HG03060 (cell line): ENCODE results near the gene CWH43.
"Not testable (repeated sequence)": the region's sequence is repeated elsewhere in the genome, so short reads cannot be mapped to it uniquely, and the experiment has no call there.

Experiments used
- ATAC-seq: cut with Tn5 transposase; IDR thresholded peaks from one replicate; pipeline ENCODE4 v1.9.1; 2021; ENCODE audit warnings: low read depth, moderate number of reproducible peaks; ENCODE audit not compliant: unreplicated experiment

CWH43 gene

DNA sequence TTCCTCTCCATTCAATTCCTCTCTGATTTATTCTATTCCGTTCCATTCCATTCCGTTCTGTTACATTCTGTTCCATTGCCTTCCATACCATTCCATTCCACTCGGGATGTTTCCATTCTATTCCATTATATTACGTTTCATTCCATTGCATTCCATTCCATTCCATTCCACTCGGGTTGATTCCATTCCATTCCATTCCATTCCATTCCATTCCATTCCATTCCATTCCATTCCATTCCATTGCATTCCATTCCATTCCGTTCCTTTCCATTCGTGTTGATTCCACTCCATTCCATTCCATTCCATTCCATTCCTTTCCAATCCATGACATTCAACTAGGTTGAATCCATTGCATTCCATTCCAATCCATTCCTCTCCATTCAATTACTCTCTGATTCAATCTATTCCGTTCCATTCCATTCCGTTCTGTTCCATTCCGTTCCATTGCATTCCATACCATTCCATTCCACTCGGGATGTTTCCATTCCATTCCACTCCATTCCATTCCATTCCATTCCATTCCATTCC, 106.6 kb downstream of the CWH43 start:
- not testable (repeated sequence) for ATAC-seq

DNA sequence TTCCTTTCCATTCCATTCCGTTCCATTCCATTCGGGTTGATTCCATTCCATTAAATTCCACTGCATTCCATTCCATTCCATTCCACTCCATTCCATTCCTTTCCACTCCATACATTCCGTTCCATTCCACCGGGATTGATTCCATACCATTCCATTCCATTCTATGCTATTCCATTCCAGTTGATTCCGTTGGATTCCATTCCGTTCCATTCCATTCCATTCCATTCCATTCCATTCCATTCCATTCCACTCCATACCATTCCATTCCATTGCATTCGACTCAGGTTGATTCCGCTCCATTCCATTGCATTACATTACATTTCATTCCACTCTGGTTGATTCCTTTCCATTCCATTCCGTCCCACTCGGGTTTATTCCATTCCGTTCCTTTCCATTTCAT, 110.1 kb downstream of the CWH43 start:
- ATAC-seq: not testable (repeated sequence)

DNA sequence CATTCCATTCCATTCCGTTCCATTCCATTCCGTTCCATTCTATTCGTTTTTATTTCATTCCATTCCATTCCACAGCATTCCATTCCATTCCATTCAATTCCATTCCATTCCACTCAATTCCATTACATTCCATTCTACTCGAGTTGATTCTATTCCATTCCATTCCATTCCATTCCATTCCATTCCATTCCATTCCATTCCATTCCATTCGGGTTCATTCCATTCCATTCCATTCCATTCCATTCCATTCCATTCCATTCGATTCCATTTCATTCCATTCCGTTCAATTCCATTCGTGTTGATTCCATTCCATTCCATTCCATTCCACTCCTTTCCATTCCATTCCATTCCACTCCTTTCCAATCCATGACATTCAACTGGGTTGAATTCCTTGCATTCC, 110.6 kb downstream of the CWH43 start:
- ATAC-seq: not testable (repeated sequence)

DNA sequence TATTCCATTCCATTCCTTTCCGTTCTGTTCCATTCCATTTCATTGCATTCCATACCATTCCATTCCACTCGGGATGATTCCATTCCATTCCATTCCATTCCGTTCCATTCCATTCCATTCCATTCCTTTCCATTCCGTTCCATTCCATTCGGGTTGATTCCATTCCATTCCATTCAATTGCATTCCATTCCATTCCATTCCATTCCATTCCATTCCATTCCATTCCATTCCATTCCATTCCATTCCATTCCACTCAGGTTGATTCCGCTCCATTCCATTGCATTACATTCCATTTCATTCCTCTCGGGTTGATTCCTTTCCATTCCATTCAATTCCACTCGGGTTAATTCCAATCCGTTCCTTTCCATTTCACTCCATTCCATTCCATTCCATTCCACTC, 111.0 kb downstream of the CWH43 start:
- ATAC-seq: not testable (repeated sequence)

DNA sequence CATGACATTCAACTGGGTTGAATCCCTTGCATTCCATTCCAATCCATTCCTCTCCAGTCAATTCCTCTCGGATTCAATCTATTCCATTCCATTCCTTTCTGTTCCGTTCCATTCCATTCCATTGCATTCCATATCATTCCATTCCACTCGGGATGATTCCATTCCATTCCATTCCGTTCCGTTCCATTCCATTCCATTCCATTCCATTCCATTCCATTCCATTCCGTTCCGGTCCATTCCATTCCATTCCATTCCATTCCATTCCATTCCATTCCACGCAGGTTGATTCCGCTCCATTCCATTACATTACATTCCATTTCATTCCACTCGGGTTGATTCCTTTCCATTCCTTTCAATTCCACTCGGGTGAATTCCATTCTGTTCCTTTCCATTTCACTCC, 111.4 kb downstream of the CWH43 start:
- not testable (repeated sequence) for ATAC-seq

DNA sequence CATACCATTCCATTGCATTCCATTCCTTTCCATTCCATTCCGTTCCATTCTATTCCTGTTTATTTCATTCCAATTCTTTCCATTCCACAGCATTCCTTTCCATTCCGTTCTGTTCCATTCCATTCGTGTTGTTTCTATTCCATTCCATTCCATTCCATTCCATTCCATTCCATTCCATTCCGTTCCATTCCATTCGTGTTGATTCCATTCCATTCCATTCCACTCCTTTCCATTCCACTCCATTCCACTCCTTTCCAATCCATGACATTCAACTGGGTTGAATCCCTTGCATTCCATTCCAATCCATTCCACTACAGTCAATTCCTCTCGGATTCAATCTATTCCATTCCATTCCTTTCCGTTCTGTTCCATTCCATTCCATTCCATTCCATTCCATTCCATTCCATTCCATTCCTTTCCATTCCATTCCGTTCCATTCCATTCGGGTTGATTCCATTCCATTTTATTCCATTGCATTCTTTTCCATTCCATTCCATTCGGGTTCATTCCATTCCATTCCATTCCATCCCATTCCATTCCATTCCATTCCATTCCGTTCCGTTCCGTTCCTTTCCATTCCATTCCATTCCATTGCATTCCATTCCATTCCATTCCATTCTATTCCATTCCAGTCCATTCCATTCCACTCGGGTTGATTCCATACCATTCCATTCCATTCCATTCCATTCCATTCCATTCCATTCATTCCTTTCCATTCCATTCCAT, 112.1 kb downstream of the CWH43 start:
- ATAC-seq: not testable (repeated sequence)

DNA sequence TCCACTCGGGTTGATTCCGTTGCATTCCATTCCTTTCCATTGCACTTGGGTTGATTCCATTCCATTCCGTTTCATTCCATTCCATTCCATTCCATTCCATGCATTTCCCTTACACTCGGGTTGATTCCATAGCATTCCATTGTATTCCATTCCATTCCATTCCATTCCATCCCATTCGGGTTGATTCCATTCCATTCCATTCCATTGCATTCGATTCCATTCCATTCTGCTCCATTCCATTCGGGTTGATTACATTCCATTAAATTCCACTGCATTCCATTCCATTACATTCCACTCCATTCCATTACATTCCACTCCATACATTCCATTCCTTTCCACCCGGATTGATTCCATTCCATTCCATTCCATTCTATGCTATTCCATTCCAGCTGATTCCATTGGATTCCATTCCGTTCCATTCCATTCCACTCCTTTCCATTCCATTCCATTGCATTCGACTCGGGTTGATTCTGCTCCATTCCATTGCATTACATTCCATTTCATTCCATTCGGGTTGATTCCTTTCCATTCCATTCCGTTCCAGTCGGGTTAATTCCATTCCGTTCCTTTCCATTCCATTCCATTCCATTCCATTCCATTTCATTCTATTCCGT, 113.9 kb downstream of the CWH43 start:
- not testable (repeated sequence) for ATAC-seq

DNA sequence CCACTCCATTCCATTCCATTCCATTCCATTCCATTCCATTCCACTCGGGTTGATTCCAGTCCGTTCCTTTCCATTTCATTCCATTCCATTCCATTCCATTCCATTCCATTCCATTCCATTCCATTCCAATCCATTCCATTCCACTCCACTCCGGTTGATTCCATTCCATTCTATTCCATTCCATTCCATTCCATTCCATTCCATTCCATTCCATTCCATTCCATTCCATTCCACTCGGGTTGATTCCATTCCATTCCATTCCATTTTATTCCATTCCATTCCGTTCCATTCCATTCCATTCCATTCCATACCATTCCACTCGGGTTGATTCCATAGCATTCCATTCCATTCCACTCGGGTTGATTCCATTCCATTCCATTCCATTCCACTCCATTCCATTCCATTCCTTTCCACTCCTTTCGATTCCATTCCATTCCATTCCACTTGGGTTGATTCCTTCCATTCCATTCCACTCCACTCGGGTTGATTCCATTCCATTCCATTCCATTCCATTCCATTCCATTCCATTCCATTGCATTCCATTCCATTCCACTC, 116.3 kb downstream of the CWH43 start:
- not testable (repeated sequence) for ATAC-seq

DNA sequence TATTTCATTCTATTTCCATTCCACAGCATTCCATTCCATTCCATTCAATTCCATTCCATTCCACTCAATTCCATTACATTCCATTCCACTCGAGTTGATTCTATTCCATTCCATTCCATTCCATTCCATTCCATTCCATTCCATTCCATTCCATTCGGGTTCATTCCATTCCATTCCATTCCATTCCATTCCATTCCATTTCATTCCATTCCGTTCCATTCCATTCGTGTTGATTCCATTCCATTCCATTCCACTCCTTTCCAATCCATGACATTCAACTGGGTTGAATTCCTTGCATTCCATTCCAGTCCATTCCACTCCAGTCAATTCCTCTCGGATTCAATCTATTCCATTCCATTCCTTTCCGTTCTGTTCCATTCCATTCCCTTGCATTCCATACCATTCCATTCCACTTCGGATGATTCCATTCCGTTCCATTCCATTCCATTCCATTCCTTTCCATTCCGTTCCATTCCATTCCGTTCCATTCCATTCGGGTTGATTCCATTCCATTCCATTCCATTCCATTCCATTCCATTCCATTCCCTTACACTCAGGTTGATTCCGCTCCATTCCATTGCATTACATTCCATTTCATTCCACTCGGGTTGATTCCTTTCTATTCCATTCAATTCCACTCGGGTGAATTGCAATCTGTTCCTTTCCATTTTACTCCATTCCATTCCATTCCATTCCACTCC, 117.5 kb downstream of the CWH43 start:
- not testable (repeated sequence) for ATAC-seq

DNA sequence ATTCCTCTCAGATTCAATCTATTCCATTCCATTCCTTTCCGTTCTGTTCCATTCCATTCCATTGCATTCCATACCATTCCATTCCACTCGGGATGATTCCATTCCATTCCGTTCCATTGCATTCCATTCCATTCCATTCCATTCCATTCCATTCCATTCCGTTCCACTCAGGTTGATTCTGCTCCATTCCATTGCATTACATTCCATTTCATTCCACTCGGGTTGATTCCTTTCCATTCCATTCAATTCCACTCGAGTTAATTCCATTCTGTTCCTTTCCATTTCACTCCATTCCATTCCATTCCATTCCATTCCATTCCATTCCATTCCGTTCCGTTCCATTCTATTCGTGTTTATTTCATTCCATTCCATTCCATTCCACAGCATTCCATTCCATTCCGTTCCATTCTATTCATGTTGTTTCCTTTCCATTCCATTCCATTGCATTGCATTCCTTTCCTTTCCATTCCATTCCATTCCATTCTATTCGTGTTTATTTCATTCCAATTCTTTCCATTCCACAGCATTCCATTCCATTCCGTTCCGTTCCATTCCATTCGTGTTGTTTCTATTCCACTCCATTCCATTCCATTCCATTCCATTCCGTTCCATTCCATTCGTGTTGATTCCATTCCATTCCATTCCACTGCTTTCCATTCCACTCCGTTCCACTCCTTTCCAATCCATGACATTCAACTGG, 118.3 kb downstream of the CWH43 start:
- not testable (repeated sequence) for ATAC-seq

DNA sequence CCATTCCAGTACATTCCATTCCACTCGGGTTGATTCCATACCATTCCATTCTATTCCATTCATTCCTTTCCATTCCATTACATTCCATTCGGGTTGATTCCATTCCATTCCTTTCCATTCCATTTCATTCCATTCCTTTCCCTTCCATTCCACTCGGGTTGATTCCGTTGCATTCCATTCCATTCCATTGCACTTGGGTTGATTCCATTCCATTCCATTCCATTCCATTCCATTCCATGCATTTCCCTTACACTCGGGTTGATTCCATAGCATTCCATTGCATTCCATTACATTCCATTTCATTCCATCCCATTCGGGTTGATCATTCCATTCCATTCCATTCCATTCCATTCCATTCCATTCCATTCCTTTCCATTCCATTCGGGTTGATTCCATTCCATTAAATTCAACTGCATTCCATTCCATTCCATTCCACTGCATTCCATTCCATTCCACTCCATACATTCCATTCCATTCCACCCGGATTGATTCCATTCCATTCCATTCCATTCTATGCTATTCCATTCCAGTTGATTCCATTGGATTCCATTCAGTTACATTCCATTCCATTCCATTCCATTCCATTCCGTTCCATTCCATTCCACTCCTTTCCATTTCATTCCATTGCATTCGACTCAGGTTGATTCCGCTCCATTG, 119.3 kb downstream of the CWH43 start:
- ATAC-seq: not testable (repeated sequence)

DNA sequence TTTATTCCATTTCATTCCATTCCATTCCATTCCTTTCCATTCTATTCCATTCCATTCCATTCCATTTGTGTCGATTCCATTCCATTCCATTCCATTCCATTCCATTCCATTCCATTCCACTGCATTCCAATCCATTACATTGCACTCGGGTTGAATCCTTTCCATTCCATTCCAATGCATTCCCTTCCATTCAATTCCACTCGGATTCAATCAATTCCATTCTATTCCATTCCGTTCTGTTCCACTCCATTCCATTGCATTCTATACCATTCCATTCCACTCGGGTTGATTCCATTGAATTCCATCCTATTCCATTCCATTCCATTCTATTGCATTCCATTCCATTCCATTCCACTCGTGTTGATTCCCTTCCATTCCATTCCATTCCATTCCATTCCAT, 121.2 kb downstream of the CWH43 start:
- not testable (repeated sequence) for ATAC-seq

DNA sequence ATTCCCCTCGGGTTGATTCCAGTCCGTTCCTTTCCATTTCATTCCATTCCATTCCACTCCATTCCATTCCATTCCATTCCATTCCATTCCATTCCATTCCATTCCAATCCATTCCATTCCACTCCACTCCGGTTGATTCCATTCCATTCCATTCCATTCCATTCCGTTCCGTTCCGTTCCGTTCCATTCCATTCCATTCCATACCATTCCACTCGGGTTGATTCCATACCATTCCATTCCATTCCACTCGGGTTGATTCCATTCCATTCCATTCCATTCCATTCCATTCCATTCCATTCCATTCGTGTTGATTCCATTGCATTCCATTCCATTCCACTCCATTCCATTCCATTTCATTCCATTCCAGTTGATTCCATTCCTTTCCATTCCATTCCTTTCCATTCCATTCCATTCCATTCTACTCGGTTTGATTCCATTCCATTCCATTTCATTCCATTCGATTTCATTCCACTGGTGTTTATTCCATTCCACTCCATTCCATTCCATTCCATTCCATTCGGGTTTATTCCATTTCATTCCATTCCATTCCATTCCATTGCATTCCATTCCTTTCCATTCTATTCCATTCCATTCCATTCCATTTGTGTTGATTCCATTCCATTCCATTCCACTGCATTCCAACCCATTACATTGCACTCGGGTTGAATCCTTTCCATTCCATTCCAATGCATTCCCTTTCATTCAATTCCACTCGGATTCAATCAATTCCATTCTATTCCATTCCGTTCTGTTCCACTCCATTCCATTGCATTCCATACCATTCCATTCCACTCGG, 122.3 kb downstream of the CWH43 start:
- not testable (repeated sequence) for ATAC-seq

DNA sequence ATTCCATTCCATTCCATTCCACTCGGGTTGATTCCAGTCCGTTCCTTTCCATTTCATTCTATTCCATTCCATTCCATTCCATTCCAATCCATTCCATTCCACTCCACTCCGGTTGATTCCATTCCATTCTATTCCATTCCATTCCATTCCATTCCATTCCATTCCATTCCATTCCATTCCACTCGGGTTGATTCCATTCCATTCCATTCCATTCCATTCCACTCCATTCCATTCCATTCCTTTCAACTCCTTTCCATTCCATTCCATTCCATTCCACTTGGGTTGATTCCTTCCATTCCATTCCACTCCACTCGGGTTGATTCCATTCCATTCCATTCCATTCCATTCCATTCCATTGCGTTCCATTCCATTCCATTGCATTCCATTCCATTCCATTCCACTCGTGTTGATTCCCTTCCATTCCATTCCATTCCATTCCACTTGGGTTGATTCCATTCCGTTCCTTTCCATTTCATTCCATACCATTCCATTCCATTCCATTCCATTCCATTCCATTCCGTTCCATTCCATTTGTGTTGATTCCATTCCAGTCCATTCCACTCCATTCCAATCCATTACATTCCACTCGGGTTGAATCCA, 123.6 kb downstream of the CWH43 start:
- ATAC-seq: not testable (repeated sequence)

DNA sequence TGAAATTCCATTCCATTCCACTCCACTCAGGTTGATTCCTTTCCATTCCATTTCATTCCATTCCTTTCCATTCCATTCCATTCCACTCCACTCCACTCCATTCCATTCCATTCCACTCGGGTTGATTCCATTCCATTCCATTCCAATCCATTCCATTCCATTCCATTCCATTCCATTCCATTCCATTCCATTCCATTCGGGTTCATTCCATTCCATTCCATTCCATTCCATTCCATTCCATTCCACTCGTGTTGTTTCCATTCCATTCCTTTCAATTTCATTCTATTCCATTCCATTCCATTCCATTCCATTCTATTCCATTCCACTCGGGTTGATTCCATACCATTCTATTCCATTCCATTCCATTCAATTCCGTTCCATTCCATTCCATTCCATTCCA, 124.5 kb downstream of the CWH43 start:
- peak; percentile 31 for ATAC-seq
